ENCODE measurements around the gene ZDHHC7.

ZDHHC7 gene

DNA sequence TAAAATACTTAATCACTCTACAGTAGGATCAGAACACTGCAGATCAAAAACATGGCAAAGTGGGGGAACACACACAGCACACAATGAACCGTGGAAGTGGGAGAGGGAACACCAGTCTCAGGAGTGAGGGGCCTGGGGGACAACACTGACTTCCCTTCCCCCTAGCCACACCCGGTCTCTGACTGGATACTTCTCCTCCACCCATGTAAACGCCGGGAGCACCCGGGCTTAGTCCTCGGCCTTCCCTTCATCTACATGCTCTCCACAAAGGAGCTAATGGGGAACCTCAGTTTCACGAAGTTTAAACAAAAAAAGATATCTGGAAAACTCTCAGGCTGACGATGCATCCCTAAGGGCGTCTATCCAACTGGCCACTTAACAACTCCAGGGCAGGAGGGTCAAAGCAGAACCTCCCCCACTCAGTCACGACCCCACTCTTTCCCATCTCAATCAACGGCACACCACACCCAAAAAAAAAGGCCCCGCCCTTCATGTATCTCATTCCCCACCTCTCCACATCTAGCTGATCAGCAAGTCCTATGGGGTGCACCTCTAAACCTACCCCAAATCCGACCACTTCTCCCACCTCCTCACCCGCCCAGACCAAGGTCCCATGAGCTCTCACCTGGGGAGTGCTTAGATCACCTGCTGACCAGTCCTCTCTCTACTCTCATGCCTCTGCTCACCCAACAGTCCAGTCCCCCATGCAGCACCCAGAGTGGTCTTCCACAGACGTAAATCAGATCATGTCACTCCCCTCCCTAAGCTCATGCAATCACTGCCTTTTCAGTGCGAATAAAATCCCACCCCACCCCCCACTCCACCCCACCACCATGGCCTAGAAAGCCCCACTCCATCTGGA is 7.4 kb downstream of the ZDHHC7 start:
- Mint-ChIP-seq H3K27ac (peak overlapping the region; percentile 78), H3K4me1 (peaks cover 48% of the 10 kb centered on the region), H3K36me3 (peaks cover 16% of the 10 kb centered on the region), H3K27me3 (no peaks in the 10 kb centered on the region), H3K4me3 (no peak overlapping the region), H3K9me3 (no peaks in the 10 kb centered on the region)
- DNase-seq (ENCODE audit: low spot score in 2 of 2) (no peak), ATAC-seq (ENCODE audit: low read depth) (no peak)

DNA sequence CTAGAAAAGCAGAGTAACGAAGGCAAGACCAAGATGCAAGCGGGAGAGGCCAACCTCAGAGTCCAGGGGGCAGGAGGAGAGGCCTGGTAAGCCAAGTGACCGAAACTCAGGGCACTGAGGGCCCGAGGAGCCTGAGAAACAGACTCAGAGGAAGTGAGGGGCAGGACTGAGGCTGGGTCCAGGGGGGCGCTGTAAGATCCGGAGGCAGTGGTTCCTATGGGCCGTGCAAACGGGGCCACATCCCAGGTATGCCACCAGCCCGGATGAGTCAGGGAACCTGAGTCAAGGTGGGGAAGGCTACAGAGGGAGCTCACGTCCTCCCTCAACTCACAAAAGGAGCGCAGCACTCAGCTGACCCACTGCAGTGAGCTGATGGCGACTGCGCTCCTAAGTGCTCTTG is 8.3 kb downstream of the ZDHHC7 start:
- no peaks in the 10 kb centered on the region for H3K27me3 Mint-ChIP-seq
- H3K9me3 Mint-ChIP-seq, result no peaks in the 10 kb centered on the region
- DNase-seq (ENCODE audit: low spot score in 2 of 2), result no peak
- H3K36me3 Mint-ChIP-seq, result peaks cover 16% of the 10 kb centered on the region
- peak overlapping the region; percentile 36 for H3K27ac Mint-ChIP-seq
- ATAC-seq (ENCODE audit: low read depth), result no peak
- H3K4me3 Mint-ChIP-seq, result peak overlapping the region; percentile 57
- peaks cover 44% of the 10 kb centered on the region for H3K4me1 Mint-ChIP-seq

DNA sequence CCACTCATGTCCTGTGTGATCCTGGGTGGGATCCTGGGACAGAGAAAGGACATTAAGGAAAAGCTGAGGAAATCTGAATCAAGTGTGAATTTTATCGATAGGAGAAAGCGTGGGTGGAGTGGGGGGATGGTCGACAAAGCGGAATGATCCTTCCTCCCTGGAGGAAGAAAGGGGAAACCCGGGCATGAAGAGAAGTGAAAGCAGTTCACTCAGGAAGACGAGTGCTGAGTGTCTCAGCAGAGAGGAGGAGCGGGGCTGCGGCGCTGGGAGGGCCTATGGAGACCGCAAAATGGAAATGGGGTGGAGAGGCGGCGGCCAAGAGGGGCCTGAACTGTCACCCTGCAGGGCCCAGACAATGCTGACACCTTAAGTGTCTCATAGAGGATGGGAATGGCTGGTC is 8.7 kb downstream of the ZDHHC7 start:
- Mint-ChIP-seq H3K27ac (peak overlapping the region; percentile 36), H3K4me1 (peaks cover 42% of the 10 kb centered on the region)
- DNase-seq (ENCODE audit: low spot score in 2 of 2), result no peak

DNA sequence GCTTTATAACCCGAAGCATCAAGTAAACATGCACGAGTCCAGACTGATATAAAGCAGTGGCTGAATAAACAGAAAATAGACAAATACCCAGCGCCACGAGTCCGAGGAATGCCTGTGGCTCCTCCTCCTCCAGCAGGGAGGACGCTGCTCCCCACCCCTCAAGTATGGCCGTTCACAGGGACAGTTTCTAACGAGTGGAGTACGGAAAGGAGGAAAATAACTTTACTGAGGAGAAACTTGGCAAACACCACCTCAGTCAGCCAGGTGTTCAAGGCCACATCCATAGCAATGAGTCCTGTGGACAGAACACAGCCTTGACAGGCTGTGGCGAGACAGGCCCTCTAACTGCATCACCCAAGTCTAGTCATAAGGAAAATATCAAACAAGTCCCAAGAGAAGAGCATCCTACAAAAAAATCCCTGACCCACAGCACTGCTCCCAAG is 9.2 kb downstream of the ZDHHC7 start:
- ATAC-seq (ENCODE audit: low read depth), result no peak
- Mint-ChIP-seq H3K27ac (peak overlapping the region; percentile 36), H3K4me1 (peaks cover 38% of the 10 kb centered on the region), H3K9me3 (no peaks in the 10 kb centered on the region), H3K36me3 (peaks cover 14% of the 10 kb centered on the region), H3K27me3 (no peaks in the 10 kb centered on the region), H3K4me3 (peak overlapping the region; percentile 57)
- DNase-seq (ENCODE audit: low spot score in 2 of 2), result no peak

More for the DNA sequence above, 8.7 kb downstream of the ZDHHC7 start:
- peaks cover 16% of the 10 kb centered on the region for H3K36me3 Mint-ChIP-seq
- peak; percentile 71 for ATAC-seq (ENCODE audit: low read depth)
- peak overlapping the region; percentile 57 for H3K4me3 Mint-ChIP-seq
- no peaks in the 10 kb centered on the region for H3K27me3 Mint-ChIP-seq
- H3K9me3 Mint-ChIP-seq, result no peaks in the 10 kb centered on the region

DNA sequence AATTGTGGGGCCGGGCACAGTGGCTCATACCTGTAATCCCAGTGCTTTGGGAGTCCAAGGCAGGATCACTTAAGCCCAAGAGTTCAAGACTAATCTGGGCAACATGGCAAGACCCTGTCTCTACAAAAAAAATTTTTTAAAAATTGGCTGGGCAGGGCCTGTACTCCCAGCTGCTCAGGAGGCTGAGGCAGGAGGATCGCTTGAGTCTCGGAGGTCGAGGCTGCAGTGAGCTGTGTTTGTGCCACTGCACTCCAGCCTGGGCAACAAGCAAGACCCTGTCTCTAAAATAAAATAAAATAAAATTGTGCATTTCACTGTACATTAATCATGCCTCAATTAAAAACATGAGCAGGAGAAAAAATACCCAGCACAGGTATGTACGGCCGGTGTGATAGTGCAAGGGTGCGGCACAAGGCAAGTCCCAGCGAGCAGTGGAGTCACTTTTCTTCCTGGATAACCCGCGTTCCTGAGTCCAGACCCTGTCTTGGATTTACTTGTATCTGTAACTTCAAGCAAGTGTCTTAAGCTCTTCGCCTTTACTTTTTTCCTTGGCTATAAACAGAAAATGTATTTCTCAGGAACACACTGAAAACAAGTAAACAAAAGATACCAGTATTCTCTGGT is 11.4 kb downstream of the ZDHHC7 start:
- Mint-ChIP-seq H3K4me3 (no peak overlapping the region), H3K27me3 (no peaks in the 10 kb centered on the region), H3K9me3 (no peaks in the 10 kb centered on the region), H3K27ac (no peak overlapping the region), H3K36me3 (peaks cover 17% of the 10 kb centered on the region), H3K4me1 (peaks cover 33% of the 10 kb centered on the region)
- DNase-seq (ENCODE audit: low spot score in 2 of 2) (no peak), ATAC-seq (ENCODE audit: low read depth) (no peak)

DNA sequence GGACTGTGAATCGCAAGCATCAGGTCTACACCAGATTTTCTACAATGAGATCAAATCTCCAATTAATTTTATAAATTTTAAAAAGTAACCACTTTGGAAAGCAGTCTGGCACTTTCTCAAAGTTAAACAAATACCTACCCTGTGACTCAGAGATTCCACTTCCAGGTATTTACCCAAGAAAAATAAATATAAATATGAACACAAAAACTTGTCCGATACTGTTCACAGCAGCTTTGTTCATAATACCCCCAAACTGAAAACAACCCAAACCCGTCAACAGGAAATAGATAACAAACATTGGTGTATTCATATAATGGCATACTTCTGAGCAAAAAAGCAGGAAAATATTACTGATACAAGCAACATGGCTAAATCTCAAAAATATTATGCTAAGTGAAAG is 12.1 kb downstream of the ZDHHC7 start:
- H3K4me3 Mint-ChIP-seq, result no peak overlapping the region
- H3K4me1 Mint-ChIP-seq, result peaks cover 27% of the 10 kb centered on the region
- no peaks in the 10 kb centered on the region for H3K27me3 Mint-ChIP-seq
- peaks cover 15% of the 10 kb centered on the region for H3K36me3 Mint-ChIP-seq
- H3K9me3 Mint-ChIP-seq, result no peaks in the 10 kb centered on the region
- DNase-seq (ENCODE audit: low spot score in 2 of 2) (no peak), ATAC-seq (ENCODE audit: low read depth) (no peak)
- no peak overlapping the region for H3K27ac Mint-ChIP-seq

DNA sequence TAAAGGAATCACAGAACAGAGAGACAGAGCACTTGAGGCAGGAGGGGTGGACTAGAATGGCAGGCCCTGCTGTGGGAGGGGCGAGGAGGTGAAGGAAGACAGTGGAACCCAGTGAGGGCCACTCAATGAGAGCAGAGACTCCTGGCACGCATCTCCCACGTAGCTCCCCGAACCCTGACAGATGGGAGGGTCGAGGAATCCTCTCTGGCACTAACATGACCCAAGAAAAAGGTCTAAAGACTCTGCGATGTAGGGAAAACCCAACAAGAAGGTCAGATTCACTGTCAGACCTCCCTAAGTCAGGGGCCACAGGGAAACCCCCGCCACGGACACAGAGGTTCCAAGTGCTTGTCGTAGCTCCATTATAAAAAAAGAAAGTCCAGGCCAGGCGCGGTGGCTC is 15.0 kb downstream of the ZDHHC7 start:
- no peaks in the 10 kb centered on the region for H3K9me3 Mint-ChIP-seq
- H3K4me3 Mint-ChIP-seq, result no peak overlapping the region
- no peak for ATAC-seq (ENCODE audit: low read depth)
- H3K27ac Mint-ChIP-seq, result no peak overlapping the region
- no peak for DNase-seq (ENCODE audit: low spot score in 2 of 2)
- peaks cover 10% of the 10 kb centered on the region for H3K4me1 Mint-ChIP-seq
- H3K27me3 Mint-ChIP-seq, result no peaks in the 10 kb centered on the region
- H3K36me3 Mint-ChIP-seq, result peaks cover 18% of the 10 kb centered on the region

DNA sequence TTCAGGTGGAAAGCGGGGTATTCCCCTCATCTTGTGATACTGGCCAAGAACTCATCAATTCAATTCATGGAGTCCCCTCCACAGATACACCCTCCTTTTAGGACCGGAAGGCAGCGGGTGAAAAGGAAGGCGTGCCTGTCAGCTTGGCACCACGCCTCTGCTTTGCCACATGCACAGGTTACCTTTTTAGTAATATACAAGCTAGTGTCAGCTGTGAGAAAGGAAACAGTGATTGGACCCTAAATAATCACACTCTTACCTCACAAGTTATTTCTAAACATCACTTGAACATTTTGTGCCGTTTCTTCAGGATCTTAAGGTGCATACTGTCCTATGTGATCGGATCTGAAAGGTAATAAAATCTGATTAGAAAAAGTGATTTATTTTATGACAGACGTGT is 15.7 kb downstream of the ZDHHC7 start:
- DNase-seq (ENCODE audit: low spot score in 2 of 2), result no peak
- no peaks in the 10 kb centered on the region for H3K9me3 Mint-ChIP-seq
- H3K4me1 Mint-ChIP-seq, result peaks cover 8% of the 10 kb centered on the region
- no peak overlapping the region for H3K27ac Mint-ChIP-seq
- H3K4me3 Mint-ChIP-seq, result no peak overlapping the region
- ATAC-seq (ENCODE audit: low read depth), result no peak
- peaks cover 21% of the 10 kb centered on the region for H3K36me3 Mint-ChIP-seq
- no peaks in the 10 kb centered on the region for H3K27me3 Mint-ChIP-seq

DNA sequence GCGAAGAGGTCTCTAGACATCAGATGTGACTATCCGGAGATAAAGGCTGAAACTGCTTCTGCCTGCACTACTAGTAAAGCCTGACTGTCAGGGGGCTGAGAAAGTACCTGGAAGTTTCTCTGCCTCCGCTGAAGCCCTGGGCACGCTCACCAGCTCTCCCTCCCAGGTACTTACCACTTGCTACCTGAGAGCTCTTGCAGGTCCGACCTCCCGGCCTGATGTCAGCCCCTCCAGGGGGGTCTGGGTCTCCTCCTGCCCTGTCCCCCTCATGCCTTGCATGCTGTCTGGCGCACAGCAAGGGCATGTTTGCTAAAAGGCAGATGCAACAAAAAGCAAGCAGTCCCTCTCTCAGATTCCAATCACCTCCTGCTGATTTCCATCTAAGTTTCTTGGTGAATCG is 17.4 kb downstream of the ZDHHC7 start:
- no peak for ATAC-seq (ENCODE audit: low read depth)
- no peaks in the 10 kb centered on the region for H3K9me3 Mint-ChIP-seq
- no peak overlapping the region for H3K27ac Mint-ChIP-seq
- no peak for DNase-seq (ENCODE audit: low spot score in 2 of 2)
- no peak overlapping the region for H3K4me3 Mint-ChIP-seq
- H3K36me3 Mint-ChIP-seq, result peaks cover 25% of the 10 kb centered on the region
- H3K27me3 Mint-ChIP-seq, result no peaks in the 10 kb centered on the region
- H3K4me1 Mint-ChIP-seq, result peaks cover 2% of the 10 kb centered on the region

DNA sequence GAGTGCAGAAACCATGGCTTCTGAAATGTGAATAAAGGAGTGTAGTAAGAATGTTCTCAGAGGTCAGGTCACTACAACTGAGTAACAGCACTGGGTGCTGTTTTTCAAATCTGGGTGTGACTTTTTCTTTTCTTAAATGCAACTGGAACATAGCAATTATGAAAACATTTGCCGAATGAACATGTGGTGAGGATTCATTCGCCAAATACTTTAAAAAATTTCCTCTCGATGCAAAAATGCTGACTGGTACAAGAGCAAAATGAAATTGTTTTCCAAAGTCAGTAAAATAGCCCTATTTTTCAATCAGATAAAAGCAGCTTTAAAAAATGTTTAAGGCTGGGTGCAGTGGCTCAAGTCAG is 18.6 kb downstream of the ZDHHC7 start:
- no peak for DNase-seq (ENCODE audit: low spot score in 2 of 2)
- H3K27me3 Mint-ChIP-seq, result no peaks in the 10 kb centered on the region
- ATAC-seq (ENCODE audit: low read depth), result no peak

DNA sequence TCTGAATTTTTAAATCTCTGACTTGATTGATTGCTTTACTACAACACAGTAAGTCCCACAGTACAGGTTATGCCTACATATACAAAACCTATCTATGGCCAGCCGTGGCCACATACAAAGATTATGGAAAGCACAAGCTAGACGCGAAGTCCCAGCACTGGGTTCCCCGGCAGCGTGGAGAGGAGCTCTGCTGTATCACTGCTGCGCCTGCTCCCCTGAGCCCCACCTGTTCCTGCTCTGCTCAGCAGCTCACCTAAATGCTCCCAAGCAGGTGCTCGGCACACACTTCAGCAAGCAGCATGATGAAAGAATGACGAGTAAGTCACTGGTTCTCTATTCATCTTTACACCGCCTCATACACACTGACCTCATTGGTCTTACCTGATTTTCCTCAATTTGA is 20.6 kb downstream of the ZDHHC7 start:
- Mint-ChIP-seq H3K36me3 (peaks cover 39% of the 10 kb centered on the region), H3K27ac (no peak overlapping the region)

More for the DNA sequence above, 18.6 kb downstream of the ZDHHC7 start:
- Mint-ChIP-seq H3K9me3 (no peaks in the 10 kb centered on the region), H3K36me3 (peaks cover 25% of the 10 kb centered on the region), H3K27ac (no peak overlapping the region), H3K4me3 (no peak overlapping the region), H3K4me1 (peaks cover 2% of the 10 kb centered on the region)

DNA sequence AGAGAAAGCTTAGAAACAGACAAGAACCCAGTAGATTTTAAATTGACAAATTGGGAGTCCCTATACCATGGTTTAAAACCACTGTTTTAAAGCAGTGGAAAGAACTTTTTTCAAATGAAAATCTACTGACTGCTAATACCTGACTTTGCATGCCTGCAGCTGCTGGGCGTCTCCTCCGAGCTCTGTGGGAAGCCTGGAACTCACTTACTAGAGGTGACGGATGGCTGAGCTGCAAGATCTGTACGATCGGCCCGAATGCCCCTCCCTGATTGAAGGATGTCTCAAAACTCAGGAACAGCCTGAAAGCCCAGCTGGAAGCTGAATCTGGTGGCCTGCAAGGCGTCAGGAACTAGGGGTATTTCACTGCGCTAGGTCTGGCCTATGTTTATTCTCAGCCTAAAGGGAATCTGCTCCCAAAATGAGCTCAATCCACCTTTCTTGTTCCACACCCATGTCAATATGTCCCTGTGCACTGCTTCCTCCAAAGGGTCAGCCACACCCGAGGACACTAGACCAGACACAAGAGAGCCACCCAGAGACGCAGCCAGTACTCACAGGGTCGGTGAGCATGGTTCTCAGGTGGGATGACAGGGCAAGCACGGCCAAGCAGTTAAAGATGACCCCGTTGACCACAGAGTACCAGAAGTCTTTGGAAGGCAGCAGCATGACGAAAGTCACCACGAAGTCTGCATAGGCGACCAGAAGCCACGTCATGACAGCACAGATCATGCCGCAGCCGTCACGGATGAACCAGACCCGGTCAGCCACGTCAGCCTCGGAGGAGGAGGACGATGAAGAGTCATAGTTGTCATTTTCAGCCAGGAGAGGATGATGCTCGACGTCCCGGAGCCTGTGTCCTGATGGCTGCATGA is 21.4 kb downstream of the ZDHHC7 start:
- H3K9me3 Mint-ChIP-seq, result no peaks in the 10 kb centered on the region
- no peak overlapping the region for H3K4me3 Mint-ChIP-seq
- DNase-seq (ENCODE audit: low spot score in 2 of 2) (no peak), ATAC-seq (ENCODE audit: low read depth) (no peak)
- H3K27me3 Mint-ChIP-seq, result no peaks in the 10 kb centered on the region
- H3K4me1 Mint-ChIP-seq, result peaks cover 5% of the 10 kb centered on the region
- H3K36me3 Mint-ChIP-seq, result peaks cover 40% of the 10 kb centered on the region
- H3K27ac Mint-ChIP-seq, result no peak overlapping the region

More for the DNA sequence above, 20.6 kb downstream of the ZDHHC7 start:
- ATAC-seq (ENCODE audit: low read depth) (no peak), DNase-seq (ENCODE audit: low spot score in 2 of 2) (no peak)
- Mint-ChIP-seq H3K4me3 (no peak overlapping the region), H3K9me3 (no peaks in the 10 kb centered on the region), H3K4me1 (peaks cover 5% of the 10 kb centered on the region), H3K27me3 (no peaks in the 10 kb centered on the region)

DNA sequence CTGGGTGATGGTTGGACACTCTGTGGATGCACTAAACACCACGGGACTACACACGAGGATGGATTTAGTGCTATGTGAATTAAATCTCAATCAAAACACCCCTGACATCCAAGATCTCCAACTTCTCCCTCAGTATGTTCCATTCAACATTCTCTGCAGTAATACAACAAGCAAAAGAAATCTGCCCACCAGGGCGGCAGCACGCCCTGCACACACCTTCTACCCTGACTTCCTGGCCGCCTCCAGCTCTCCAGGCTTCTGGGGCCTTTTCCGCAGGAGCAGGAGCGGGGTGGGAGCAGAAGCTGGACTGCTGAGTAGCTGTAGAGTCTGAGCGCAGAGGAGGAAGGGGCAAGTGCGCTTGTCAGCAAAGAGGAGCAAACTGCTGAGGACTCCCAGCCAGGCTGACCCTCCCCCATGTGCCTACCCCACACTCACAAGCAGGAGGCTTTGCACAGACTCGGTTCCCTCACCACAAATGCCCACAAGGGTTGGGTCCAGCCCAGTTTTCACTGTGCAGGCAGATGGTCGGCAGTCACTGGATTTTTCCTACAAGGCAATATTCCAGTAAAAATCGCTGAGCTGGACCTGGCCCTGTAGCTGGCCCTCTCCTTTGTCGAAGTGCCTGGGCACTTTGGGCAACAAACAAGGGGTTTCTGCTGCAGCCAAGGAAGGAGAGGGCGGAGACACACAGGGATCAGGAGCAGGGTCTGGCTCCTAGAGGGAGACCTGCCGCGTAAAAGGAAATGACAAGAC is 22.8 kb downstream of the ZDHHC7 start:
- Mint-ChIP-seq H3K4me3 (no peak overlapping the region), H3K27ac (no peak overlapping the region), H3K4me1 (peaks cover 5% of the 10 kb centered on the region), H3K9me3 (no peaks in the 10 kb centered on the region), H3K27me3 (no peaks in the 10 kb centered on the region), H3K36me3 (peaks cover 38% of the 10 kb centered on the region)
- DNase-seq (ENCODE audit: low spot score in 2 of 2) (no peak), ATAC-seq (ENCODE audit: low read depth) (no peak)

Measured in memory B cell (primary cell).